ENCODE results near the gene SMAD7. TPM values are rescaled to one million over a fixed set of nuclear protein-coding genes. Genes with fewer than 3 reads are reported as not detected.

The SMAD7 gene
- total RNA-seq, 1 experiment from 2014 or later = 5.8 TPM

DNA sequence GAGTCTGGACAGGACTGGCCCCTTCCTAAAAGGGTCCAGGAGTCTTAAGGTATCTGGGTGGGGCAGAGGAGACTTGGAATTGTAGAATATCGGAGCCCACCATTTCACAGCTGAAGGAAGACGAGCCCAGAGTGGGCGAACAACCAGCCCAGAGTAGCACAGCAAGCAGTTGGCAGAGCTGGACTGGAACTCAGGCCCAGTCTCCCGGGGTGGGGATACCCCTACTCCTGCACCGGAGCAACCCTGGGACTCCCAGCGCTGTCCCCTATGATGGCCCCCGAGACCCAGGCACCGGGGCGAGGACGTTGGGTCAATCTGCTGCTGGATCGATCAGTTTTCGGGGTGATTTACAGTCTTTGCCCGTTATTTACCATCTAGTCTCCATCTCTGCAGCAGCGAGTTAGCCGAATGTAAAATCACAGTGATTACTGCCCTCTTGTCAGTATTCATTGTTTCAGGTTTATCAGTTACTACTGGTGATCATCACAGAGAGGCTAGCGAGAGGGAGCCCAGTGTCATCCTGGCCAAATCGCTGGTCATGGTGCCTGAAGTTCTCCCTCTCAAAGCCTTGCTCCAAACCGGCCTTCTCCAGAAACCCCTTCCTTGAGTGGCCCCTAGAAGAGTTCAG lies 75.3 kb downstream of the SMAD7 start:
- POLR2A ChIA-PET (ENCODE audit: unreplicated experiment) = no interaction called here
- Histone ChIP-seq H3F3A (ENCODE audit: insufficient read depth, low read depth) (peaks cover 9% of the 10 kb centered on the region; the same call in 1 of the 2 replicates), H3K79me2 (ENCODE audit: low read depth) (no peaks in the 10 kb centered on the region), H3K4me3 (no peak overlapping the region), H2AFZ (no peak overlapping the region), H3K27me3 (ENCODE audit: insufficient read depth, low read depth) (no peaks in the 10 kb centered on the region), H3K4me2 (no peak overlapping the region), H3K27ac (no peak overlapping the region), H3K36me3 (ENCODE audit: low read depth) (no peaks in the 10 kb centered on the region), H3K9me2 (ENCODE audit: insufficient read depth) (no peaks in the 10 kb centered on the region), H3K4me1 (replicated peaks; ENCODE audit: insufficient read depth) (peaks cover 56% of the 10 kb centered on the region), H3K9me3 (ENCODE audit: insufficient read depth, low read depth) (no peaks in the 10 kb centered on the region), H4K20me1 (ENCODE audit: insufficient read depth) (no peaks in the 10 kb centered on the region)
- no peak for DNase-seq
- intact Hi-C loops (cut with micrococcal nuclease; ENCODE audit: unreplicated experiment) = no loop called here
- BruUV-seq (replicated peaks) = no TSS peak
- TF ChIP-seq, protein P1, sequence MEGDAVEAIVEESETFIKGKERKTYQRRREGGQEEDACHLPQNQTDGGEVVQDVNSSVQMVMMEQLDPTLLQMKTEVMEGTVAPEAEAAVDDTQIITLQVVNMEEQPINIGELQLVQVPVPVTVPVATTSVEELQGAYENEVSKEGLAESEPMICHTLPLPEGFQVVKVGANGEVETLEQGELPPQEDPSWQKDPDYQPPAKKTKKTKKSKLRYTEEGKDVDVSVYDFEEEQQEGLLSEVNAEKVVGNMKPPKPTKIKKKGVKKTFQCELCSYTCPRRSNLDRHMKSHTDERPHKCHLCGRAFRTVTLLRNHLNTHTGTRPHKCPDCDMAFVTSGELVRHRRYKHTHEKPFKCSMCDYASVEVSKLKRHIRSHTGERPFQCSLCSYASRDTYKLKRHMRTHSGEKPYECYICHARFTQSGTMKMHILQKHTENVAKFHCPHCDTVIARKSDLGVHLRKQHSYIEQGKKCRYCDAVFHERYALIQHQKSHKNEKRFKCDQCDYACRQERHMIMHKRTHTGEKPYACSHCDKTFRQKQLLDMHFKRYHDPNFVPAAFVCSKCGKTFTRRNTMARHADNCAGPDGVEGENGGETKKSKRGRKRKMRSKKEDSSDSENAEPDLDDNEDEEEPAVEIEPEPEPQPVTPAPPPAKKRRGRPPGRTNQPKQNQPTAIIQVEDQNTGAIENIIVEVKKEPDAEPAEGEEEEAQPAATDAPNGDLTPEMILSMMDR (conservative IDR thresholded peaks at IDR 0.05) = no peak
- TF ChIP-seq EZH2 (IDR thresholded peaks at IDR 0.05; ENCODE audit: low read depth) = no peak
- CTCF ChIA-PET = no interaction called here

DNA sequence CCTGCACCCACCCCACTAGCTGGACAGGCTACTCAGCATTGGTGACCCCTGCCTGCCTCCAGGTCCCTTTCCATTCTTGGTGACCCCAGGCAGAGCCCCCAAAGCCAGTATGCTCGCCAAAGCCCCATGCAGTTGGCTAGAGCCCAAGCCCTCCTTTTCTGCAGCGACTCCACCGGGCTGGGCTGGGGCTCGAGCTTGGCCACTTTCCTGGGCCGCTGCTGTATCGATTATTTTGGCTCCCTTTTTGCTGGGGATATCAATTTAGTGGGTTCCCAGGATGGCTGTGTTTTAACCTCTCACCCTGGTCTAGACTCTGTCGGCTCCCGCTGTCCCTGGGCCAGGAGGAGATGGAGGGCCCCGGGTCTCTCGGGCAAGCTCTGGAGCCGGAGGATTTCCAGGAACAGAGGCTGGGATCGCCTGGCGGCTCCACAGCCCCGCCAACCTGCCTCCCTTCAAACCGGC lies 76.0 kb downstream of the SMAD7 start:
- no peak for DNase-seq
- no TSS peak for BruUV-seq (replicated peaks)
- TF ChIP-seq, protein P1 (conservative IDR thresholded peaks at IDR 0.05) = no peak
- no peak for TF ChIP-seq EZH2 (IDR thresholded peaks at IDR 0.05; ENCODE audit: low read depth)
- Histone ChIP-seq H3K4me2 (no peak overlapping the region), H3K9me3 (ENCODE audit: insufficient read depth, low read depth) (no peaks in the 10 kb centered on the region), H3K36me3 (ENCODE audit: low read depth) (no peaks in the 10 kb centered on the region), H3K4me1 (replicated peaks; ENCODE audit: insufficient read depth) (peaks cover 49% of the 10 kb centered on the region), H3K79me2 (ENCODE audit: low read depth) (no peaks in the 10 kb centered on the region), H3F3A (ENCODE audit: insufficient read depth, low read depth) (peaks cover 9% of the 10 kb centered on the region; the same call in 1 of the 2 replicates), H3K4me3 (no peak overlapping the region), H4K20me1 (ENCODE audit: insufficient read depth) (no peaks in the 10 kb centered on the region), H3K27me3 (ENCODE audit: insufficient read depth, low read depth) (no peaks in the 10 kb centered on the region), H3K9me2 (ENCODE audit: insufficient read depth) (no peaks in the 10 kb centered on the region), H2AFZ (no peak overlapping the region), H3K27ac (no peak overlapping the region)
- ChIA-PET CTCF (no interaction called here), POLR2A (ENCODE audit: unreplicated experiment) (interaction anchor here (0.5 kb wide), 1 partner anchor 101 kb away, joined by 4 read pairs; no protein-coding TSS in a partner anchor)
- intact Hi-C loops (cut with micrococcal nuclease; ENCODE audit: unreplicated experiment) = no loop called here

DNA sequence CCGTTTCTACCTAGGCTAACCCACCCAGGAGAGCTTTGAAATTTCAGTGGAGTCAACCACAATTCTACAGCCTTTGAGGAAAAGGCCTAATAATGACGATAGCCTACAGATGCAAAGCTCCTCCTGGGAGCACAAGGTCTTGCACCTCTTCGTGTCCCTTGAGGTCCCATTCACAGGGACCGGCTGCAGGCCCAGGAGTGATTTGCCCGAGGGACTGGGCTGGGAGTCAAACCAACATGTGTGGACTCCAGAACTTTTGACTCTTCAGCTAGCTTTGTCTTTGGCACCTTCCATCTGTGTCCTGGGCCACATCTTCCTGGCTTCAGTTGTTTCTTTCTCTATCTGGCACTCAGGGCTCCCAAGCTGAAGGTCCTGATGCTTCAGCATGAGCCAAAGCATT lies 76.5 kb downstream of the SMAD7 start:
- CTCF ChIA-PET = no interaction called here
- H4K20me1 ChIP-seq (ENCODE audit: insufficient read depth) = no peaks in the 10 kb centered on the region
- no peak overlapping the region for H2AFZ ChIP-seq
- no peak overlapping the region for H3K27ac ChIP-seq
- no peaks in the 10 kb centered on the region for H3K9me2 ChIP-seq (ENCODE audit: insufficient read depth)
- no peaks in the 10 kb centered on the region for H3K9me3 ChIP-seq (ENCODE audit: insufficient read depth, low read depth)
- no peak overlapping the region for H3K4me2 ChIP-seq
- intact Hi-C loops (cut with micrococcal nuclease; ENCODE audit: unreplicated experiment) = no loop called here
- no TSS peak for BruUV-seq (replicated peaks)
- no peaks in the 10 kb centered on the region for H3K79me2 ChIP-seq (ENCODE audit: low read depth)
- no peak overlapping the region for H3K4me3 ChIP-seq
- peaks cover 44% of the 10 kb centered on the region for H3K4me1 ChIP-seq (replicated peaks; ENCODE audit: insufficient read depth)
- peaks cover 9% of the 10 kb centered on the region; the same call in 1 of the 2 replicates for H3F3A ChIP-seq (ENCODE audit: insufficient read depth, low read depth)
- no peaks in the 10 kb centered on the region for H3K36me3 ChIP-seq (ENCODE audit: low read depth)
- no peak for TF ChIP-seq EZH2 (IDR thresholded peaks at IDR 0.05; ENCODE audit: low read depth)
- TF ChIP-seq, protein P1 (conservative IDR thresholded peaks at IDR 0.05) = no peak
- no peaks in the 10 kb centered on the region for H3K27me3 ChIP-seq (ENCODE audit: insufficient read depth, low read depth)
- POLR2A ChIA-PET (ENCODE audit: unreplicated experiment) = interaction anchor here (0.5 to 0.6 kb wide), 2 partner anchors 102 to 114 kb away, joined by 4 read pairs; no protein-coding TSS in a partner anchor
- DNase-seq = no peak
